ENCODE data around the gene SAMD9L. TPM values are rescaled to one million over a fixed set of nuclear protein-coding genes. Genes with fewer than 3 reads are reported as not detected.

Gene SAMD9L
- total RNA-seq, 1 donor from 2014 or later: not detected

- no peak overlapping the region for H3K4me2 ChIP-seq
- no peak overlapping the region for H3K4me3 ChIP-seq
- TF ChIP-seq EZH2phosphoT487 (IDR thresholded peaks at IDR 0.05) (no peak), CTCF (IDR thresholded peaks at IDR 0.05) (no peak), EZH2 (IDR thresholded peaks at IDR 0.05) (no peak)
- H3K9ac ChIP-seq: no peak overlapping the region
- Mint-ChIP-seq H3K27me3 (ENCODE audit: insufficient read depth, low read depth) (peaks cover 2% of the 10 kb centered on the region), H3K4me1 (no peaks in the 10 kb centered on the region), H3K4me3 (no peak overlapping the region), H3K27ac (no peak overlapping the region), H3K36me3 (no peaks in the 10 kb centered on the region), H3K9me3 (peaks cover 3% of the 10 kb centered on the region)
- no peaks in the 10 kb centered on the region for H3F3A ChIP-seq (ENCODE audit: low read depth)
- H3K36me3 ChIP-seq: no peaks in the 10 kb centered on the region
- H4K20me1 ChIP-seq (ENCODE audit: low read depth): no peaks in the 10 kb centered on the region
- DNase-seq (ENCODE audit: low spot score): no peak
- no peaks in the 10 kb centered on the region for H3K4me1 ChIP-seq
- H3K9me3 ChIP-seq (ENCODE audit: low read depth): no peaks in the 10 kb centered on the region
- H2AFZ ChIP-seq (replicated peaks): no peak overlapping the region
- no peaks in the 10 kb centered on the region for H3K79me2 ChIP-seq (ENCODE audit: low read depth)
- peaks cover 41% of the 10 kb centered on the region for H3K27me3 ChIP-seq
- no peak overlapping the region for H3K27ac ChIP-seq
These were observed 50.8 kb downstream of the SAMD9L start for GRCh38 chr7:93097388-93097787.

GRCh38 chr7:93092757-93093370, 55.3 kb downstream of the SAMD9L start:
- DNase-seq (ENCODE audit: low spot score): peak; percentile 53
- Mint-ChIP-seq H3K36me3 (no peaks in the 10 kb centered on the region), H3K4me3 (no peak overlapping the region)

More at GRCh38 chr7:93092757-93093370, 55.3 kb downstream of the SAMD9L start:
- Histone ChIP-seq H3F3A (ENCODE audit: low read depth) (no peaks in the 10 kb centered on the region), H3K4me2 (no peak overlapping the region), H3K9ac (no peak overlapping the region), H3K4me1 (no peaks in the 10 kb centered on the region), H3K27me3 (peaks cover 43% of the 10 kb centered on the region), H3K79me2 (ENCODE audit: low read depth) (no peaks in the 10 kb centered on the region), H3K36me3 (no peaks in the 10 kb centered on the region), H4K20me1 (ENCODE audit: low read depth) (no peaks in the 10 kb centered on the region), H3K4me3 (no peak overlapping the region), H3K27ac (no peak overlapping the region), H2AFZ (replicated peaks) (peak overlapping the region; percentile 74), H3K9me3 (ENCODE audit: low read depth) (no peaks in the 10 kb centered on the region)
- Mint-ChIP-seq H3K27me3 (ENCODE audit: insufficient read depth, low read depth) (no peaks in the 10 kb centered on the region), H3K4me1 (no peaks in the 10 kb centered on the region), H3K9me3 (peaks cover 9% of the 10 kb centered on the region), H3K27ac (no peak overlapping the region)
- TF ChIP-seq EZH2 (IDR thresholded peaks at IDR 0.05): no peak
- peak; percentile 60 for TF ChIP-seq CTCF (IDR thresholded peaks at IDR 0.05)

Other genes starting within 250 kb of the SAMD9L start
- gene SAMD9, start 30.4 kb downstream of the SAMD9L start, total RNA-seq (ENCODE audit: low replicate concordance): not detected in 2 replicates
- 0.09 TPM in 1 of 2 replicates, not detected in the other for gene HEPACAM2, start 78.1 kb upstream of the SAMD9L start, total RNA-seq (ENCODE audit: low replicate concordance)
- 17.1 and 26.5 TPM in 2 replicates for gene VPS50, start 84.0 kb upstream of the SAMD9L start, total RNA-seq (ENCODE audit: low replicate concordance)

Measured in neural progenitor cell (in vitro differentiated cells).